ENCODE results near the gene GHRL. TPM values are rescaled to one million over a fixed set of nuclear protein-coding genes. Genes with fewer than 3 reads are reported as not detected.
"Not testable (repeated sequence)": the region's sequence is repeated elsewhere in the genome, so short reads cannot be mapped to it uniquely, and the experiment has no call there.

The GHRL gene
- total RNA-seq, 1 experiment from 2014 or later, result not detected

DNA sequence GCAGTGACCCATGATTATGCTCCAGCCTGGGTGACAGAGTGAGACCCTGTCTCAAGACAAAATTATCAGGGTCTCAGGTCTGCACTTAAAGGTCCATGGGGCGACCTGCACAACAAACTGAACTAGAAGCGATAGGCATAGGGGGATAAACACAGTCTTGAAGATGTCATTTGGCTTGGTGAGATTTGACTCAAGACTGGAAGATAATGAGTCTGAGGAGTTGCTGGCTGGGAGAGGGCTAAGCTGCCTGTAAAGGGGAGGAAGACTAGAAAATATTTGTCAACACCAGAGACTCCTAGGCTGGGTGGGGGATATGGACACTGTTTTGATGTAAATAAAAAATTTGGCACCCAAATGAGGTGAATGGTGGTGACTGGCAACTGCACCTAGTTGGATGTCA lies 19.8 kb downstream of the GHRL start:
- CTCF ChIA-PET, result interaction anchor here (1.6 kb wide), 1 partner anchor 9 kb away, joined by 4 read pairs; no protein-coding TSS in a partner anchor
- no TSS peak for BruUV-seq (replicated peaks)
- Histone ChIP-seq H3K36me3 (ENCODE audit: control insufficient read depth in 1 of 2, insufficient read depth in 2 of 2, low read length in 2 of 2) (peaks cover 14 to 29% of the 10 kb centered on the region in 2 experiments), H3K9me3 (ENCODE audit: control insufficient read depth in 1 of 2, insufficient read depth in 1 of 2, low read depth in 1 of 2, low read length in 2 of 2) (no peaks in the 10 kb centered on the region), H3K4me3 (replicated peaks in 1 of 2; ENCODE audit: low read depth in 1 of 2, low read length in 2 of 2) (no peak overlapping the region), H3K9me2 (ENCODE audit: insufficient read depth) (no peaks in the 10 kb centered on the region), H3K9ac (ENCODE audit: low read length) (no peak overlapping the region), H3K27ac (ENCODE audit: low read depth, low read length) (no peak overlapping the region), H3K27me3 (ENCODE audit: insufficient read depth, low read length) (no peaks in the 10 kb centered on the region), H3K4me2 (ENCODE audit: low read length) (no peak overlapping the region), H3K79me2 (ENCODE audit: insufficient read depth, low read length) (peaks cover 95% of the 10 kb centered on the region), H2AFZ (ENCODE audit: low read depth, low read length, poor library complexity, severe bottlenecking) (no peak overlapping the region), H4K20me1 (ENCODE audit: insufficient read depth) (no peaks in the 10 kb centered on the region), H3K4me1 (ENCODE audit: control insufficient read depth in 1 of 2, insufficient read depth in 2 of 2, low read length in 2 of 2) (no peaks in the 10 kb centered on the region)
- RAD21 ChIA-PET (ENCODE audit: low non-redundant PET in 1 of 2, low total read pairs in 2 of 2, uncharacterized antibody in 2 of 2, unreplicated experiment in 2 of 2), result no interaction called here
- intact Hi-C loops (cut with micrococcal nuclease), result no loop called here
- no peak for DNase-seq (ENCODE audit: low read depth, low spot score)
- POLR2A ChIA-PET, result no interaction called here
- TF ChIP-seq YY1 (IDR thresholded peaks at IDR 0.05; ENCODE audit: extremely low read depth, insufficient replicate concordance, low read depth, low read length), result no peak
- no peak for TF ChIP-seq ZNF274 (IDR thresholded peaks at IDR 0.05; ENCODE audit: low read depth, low read length)
- TF ChIP-seq, protein P1, sequence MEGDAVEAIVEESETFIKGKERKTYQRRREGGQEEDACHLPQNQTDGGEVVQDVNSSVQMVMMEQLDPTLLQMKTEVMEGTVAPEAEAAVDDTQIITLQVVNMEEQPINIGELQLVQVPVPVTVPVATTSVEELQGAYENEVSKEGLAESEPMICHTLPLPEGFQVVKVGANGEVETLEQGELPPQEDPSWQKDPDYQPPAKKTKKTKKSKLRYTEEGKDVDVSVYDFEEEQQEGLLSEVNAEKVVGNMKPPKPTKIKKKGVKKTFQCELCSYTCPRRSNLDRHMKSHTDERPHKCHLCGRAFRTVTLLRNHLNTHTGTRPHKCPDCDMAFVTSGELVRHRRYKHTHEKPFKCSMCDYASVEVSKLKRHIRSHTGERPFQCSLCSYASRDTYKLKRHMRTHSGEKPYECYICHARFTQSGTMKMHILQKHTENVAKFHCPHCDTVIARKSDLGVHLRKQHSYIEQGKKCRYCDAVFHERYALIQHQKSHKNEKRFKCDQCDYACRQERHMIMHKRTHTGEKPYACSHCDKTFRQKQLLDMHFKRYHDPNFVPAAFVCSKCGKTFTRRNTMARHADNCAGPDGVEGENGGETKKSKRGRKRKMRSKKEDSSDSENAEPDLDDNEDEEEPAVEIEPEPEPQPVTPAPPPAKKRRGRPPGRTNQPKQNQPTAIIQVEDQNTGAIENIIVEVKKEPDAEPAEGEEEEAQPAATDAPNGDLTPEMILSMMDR (IDR thresholded peaks at IDR 0.05 in 2 of 3, conservative IDR thresholded peaks at IDR 0.05 in 1 of 3; ENCODE audit: borderline replicate concordance in 1 of 3, insufficient read depth in 1 of 3, low read depth in 2 of 3, low read length in 2 of 3), result no peak
- TF ChIP-seq SIN3A (IDR thresholded peaks at IDR 0.05; ENCODE audit: low read depth), result no peak
- TF ChIP-seq SRF (IDR thresholded peaks at IDR 0.05; ENCODE audit: low read depth), result no peak
- no peak for TF ChIP-seq EGR1 (IDR thresholded peaks at IDR 0.05; ENCODE audit: low read depth)
- no peak for TF ChIP-seq SP1 (IDR thresholded peaks at IDR 0.05; ENCODE audit: low read depth)
- no peak for TF ChIP-seq RAD21 (IDR thresholded peaks at IDR 0.05; ENCODE audit: low read depth)
- TF ChIP-seq, protein P2, sequence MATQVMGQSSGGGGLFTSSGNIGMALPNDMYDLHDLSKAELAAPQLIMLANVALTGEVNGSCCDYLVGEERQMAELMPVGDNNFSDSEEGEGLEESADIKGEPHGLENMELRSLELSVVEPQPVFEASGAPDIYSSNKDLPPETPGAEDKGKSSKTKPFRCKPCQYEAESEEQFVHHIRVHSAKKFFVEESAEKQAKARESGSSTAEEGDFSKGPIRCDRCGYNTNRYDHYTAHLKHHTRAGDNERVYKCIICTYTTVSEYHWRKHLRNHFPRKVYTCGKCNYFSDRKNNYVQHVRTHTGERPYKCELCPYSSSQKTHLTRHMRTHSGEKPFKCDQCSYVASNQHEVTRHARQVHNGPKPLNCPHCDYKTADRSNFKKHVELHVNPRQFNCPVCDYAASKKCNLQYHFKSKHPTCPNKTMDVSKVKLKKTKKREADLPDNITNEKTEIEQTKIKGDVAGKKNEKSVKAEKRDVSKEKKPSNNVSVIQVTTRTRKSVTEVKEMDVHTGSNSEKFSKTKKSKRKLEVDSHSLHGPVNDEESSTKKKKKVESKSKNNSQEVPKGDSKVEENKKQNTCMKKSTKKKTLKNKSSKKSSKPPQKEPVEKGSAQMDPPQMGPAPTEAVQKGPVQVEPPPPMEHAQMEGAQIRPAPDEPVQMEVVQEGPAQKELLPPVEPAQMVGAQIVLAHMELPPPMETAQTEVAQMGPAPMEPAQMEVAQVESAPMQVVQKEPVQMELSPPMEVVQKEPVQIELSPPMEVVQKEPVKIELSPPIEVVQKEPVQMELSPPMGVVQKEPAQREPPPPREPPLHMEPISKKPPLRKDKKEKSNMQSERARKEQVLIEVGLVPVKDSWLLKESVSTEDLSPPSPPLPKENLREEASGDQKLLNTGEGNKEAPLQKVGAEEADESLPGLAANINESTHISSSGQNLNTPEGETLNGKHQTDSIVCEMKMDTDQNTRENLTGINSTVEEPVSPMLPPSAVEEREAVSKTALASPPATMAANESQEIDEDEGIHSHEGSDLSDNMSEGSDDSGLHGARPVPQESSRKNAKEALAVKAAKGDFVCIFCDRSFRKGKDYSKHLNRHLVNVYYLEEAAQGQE (IDR thresholded peaks at IDR 0.05; ENCODE audit: low read depth), result no peak
- TF ChIP-seq JUND (IDR thresholded peaks at IDR 0.05), result no peak
- no peak for TF ChIP-seq EZH2phosphoT487 (IDR thresholded peaks at IDR 0.05; ENCODE audit: borderline replicate concordance)
- no peak for ATAC-seq

DNA sequence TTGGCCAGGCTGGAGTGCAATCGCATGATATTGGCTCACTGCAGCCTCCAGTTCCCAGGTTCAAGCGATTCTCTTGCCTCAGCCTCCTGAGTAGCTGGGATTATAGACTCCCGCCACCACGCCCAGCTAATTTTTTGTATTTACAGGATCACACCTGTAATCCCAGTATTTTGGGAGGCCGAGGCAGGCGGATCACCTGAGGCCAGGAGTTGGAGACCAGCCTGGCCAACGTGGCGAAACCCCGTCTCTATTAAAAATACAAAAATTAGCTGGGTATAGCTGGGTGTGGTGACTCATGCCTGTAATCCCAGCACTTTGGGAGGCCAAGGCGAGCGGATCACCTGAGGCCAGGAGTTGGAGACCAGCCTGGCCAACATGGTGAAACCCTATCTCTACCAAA lies 20.3 kb downstream of the GHRL start:
- H3K27me3 ChIP-seq (ENCODE audit: insufficient read depth, low read length); DNase-seq (ENCODE audit: low read depth, low spot score); H3K4me3 ChIP-seq (replicated peaks in 1 of 2; ENCODE audit: low read depth in 1 of 2, low read length in 2 of 2); H3K9me3 ChIP-seq (ENCODE audit: control insufficient read depth in 1 of 2, insufficient read depth in 1 of 2, low read depth in 1 of 2, low read length in 2 of 2); H3K27ac ChIP-seq (ENCODE audit: low read depth, low read length); H3K9me2 ChIP-seq (ENCODE audit: insufficient read depth); H4K20me1 ChIP-seq (ENCODE audit: insufficient read depth); H3K4me1 ChIP-seq (ENCODE audit: control insufficient read depth in 1 of 2, insufficient read depth in 2 of 2, low read length in 2 of 2); intact Hi-C loops (cut with micrococcal nuclease); H2AFZ ChIP-seq (ENCODE audit: low read depth, low read length, poor library complexity, severe bottlenecking); CTCF ChIA-PET; ATAC-seq; BruUV-seq (replicated peaks); H3K9ac ChIP-seq (ENCODE audit: low read length); POLR2A ChIA-PET; RAD21 ChIA-PET (ENCODE audit: low non-redundant PET in 1 of 2, low total read pairs in 2 of 2, uncharacterized antibody in 2 of 2, unreplicated experiment in 2 of 2); H3K4me2 ChIP-seq (ENCODE audit: low read length): not testable (repeated sequence)
- peaks cover 97% of the 10 kb centered on the region for H3K79me2 ChIP-seq (ENCODE audit: insufficient read depth, low read length)
- H3K36me3 ChIP-seq (ENCODE audit: control insufficient read depth in 1 of 2, insufficient read depth in 2 of 2, low read length in 2 of 2), result peaks cover 14 to 29% of the 10 kb centered on the region in 2 experiments

Measured in HCT116 (cell line).